Osteocyte (in vitro differentiated cells): ENCODE data around the gene METAP2. TPM values are rescaled to one million over a fixed set of nuclear protein-coding genes. Genes with fewer than 3 reads are reported as not detected.

Experiments used
- DNase-seq: peaks from one replicate; pipeline ENCODE4 v3.0.0; 2021; ENCODE audit warnings: mixed read lengths; ENCODE audit not compliant: unreplicated experiment; ENCODE audit errors: extremely low spot score
- H3K27ac Mint-ChIP-seq: one replicate; pipeline ENCODE4 v1.8.0; 2021; ENCODE audit warnings: mild to moderate bottlenecking, mixed read lengths; ENCODE audit not compliant: unreplicated experiment
- H3K27me3 Mint-ChIP-seq: one replicate; pipeline ENCODE4 v1.8.0; 2021; ENCODE audit warnings: mixed read lengths; ENCODE audit not compliant: unreplicated experiment
- H3K36me3 Mint-ChIP-seq: one replicate; pipeline ENCODE4 v1.8.0; 2021; ENCODE audit warnings: mixed read lengths; ENCODE audit not compliant: unreplicated experiment
- H3K4me1 Mint-ChIP-seq: one replicate; pipeline ENCODE4 v1.8.0; 2021; ENCODE audit warnings: mixed read lengths; ENCODE audit not compliant: unreplicated experiment
- H3K4me3 Mint-ChIP-seq: one replicate; pipeline ENCODE4 v1.8.0; 2021; ENCODE audit warnings: mild to moderate bottlenecking, moderate library complexity, mixed read lengths; ENCODE audit not compliant: unreplicated experiment
- H3K9me3 Mint-ChIP-seq: one replicate; pipeline ENCODE4 v1.8.0; 2021; ENCODE audit warnings: mixed read lengths; ENCODE audit not compliant: unreplicated experiment
- total RNA-seq: library from RNA; stranded (reverse); gene quantifications from 2 replicates; pipeline ENCODE4 v1.2.1, GENCODE V29; 2021
- TF ChIP-seq, protein P1 (sequence below): fragments of 200-600 bp; sonication (generic); IDR thresholded peaks from 2 replicates; pipeline ENCODE4 v1.5.0; 2021; ENCODE audit warnings: antibody characterized with exemption, mild to moderate bottlenecking, moderate library complexity

METAP2 gene
- total RNA-seq, 1 donor from 2014 or later = 76.6 TPM

DNA sequence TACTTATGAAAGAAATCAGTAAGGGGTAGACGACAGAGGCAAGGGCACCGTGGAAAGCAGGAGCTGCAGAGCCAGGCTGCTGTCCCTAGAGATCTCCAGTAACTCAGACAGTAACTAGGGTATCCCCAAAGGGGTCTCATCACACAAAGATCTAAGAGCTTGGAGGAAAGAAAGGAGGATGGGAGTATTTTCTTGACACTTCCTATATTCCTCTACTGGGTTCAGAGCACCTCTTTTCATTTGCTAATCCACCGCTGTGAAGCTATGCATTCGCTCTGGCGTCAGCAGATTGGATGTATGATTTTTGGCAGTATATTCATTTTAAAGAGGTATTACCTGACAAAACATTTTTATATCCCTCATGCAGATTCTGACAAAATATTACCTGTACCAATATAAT is 64.7 kb downstream of the METAP2 start:
- peaks cover 2% of the 10 kb centered on the region for H3K4me1 Mint-ChIP-seq
- peaks cover 25% of the 10 kb centered on the region for H3K27me3 Mint-ChIP-seq
- H3K27ac Mint-ChIP-seq = no peak overlapping the region
- H3K36me3 Mint-ChIP-seq = no peaks in the 10 kb centered on the region
- no peak for DNase-seq
- TF ChIP-seq, protein P1, sequence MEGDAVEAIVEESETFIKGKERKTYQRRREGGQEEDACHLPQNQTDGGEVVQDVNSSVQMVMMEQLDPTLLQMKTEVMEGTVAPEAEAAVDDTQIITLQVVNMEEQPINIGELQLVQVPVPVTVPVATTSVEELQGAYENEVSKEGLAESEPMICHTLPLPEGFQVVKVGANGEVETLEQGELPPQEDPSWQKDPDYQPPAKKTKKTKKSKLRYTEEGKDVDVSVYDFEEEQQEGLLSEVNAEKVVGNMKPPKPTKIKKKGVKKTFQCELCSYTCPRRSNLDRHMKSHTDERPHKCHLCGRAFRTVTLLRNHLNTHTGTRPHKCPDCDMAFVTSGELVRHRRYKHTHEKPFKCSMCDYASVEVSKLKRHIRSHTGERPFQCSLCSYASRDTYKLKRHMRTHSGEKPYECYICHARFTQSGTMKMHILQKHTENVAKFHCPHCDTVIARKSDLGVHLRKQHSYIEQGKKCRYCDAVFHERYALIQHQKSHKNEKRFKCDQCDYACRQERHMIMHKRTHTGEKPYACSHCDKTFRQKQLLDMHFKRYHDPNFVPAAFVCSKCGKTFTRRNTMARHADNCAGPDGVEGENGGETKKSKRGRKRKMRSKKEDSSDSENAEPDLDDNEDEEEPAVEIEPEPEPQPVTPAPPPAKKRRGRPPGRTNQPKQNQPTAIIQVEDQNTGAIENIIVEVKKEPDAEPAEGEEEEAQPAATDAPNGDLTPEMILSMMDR = no peak
- H3K4me3 Mint-ChIP-seq = no peak overlapping the region
- H3K9me3 Mint-ChIP-seq = no peaks in the 10 kb centered on the region

DNA sequence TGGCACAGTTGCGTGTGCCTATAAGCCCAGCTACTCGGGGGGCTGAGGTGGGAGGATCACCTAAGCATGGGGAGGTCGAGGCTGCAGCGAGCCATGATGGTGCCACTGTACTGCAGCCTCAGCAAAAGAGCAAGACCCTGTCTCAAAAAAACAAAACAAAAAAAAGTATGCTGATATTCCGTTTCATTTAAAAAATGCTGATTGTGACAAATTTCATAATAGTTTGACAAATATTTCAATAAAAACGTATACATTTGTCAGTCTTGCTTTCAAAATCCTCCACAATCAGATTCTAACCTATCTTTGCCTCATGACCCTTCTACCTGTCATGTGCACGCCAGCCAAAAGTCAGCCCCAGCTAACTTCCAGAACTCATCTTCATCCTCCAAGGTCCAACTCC is 67.5 kb downstream of the METAP2 start:
- Mint-ChIP-seq H3K27me3 (peaks cover 44% of the 10 kb centered on the region), H3K36me3 (no peaks in the 10 kb centered on the region), H3K9me3 (no peaks in the 10 kb centered on the region), H3K4me1 (no peaks in the 10 kb centered on the region), H3K27ac (no peak overlapping the region), H3K4me3 (no peak overlapping the region)
- no peak for DNase-seq
- TF ChIP-seq, protein P1 = no peak

DNA sequence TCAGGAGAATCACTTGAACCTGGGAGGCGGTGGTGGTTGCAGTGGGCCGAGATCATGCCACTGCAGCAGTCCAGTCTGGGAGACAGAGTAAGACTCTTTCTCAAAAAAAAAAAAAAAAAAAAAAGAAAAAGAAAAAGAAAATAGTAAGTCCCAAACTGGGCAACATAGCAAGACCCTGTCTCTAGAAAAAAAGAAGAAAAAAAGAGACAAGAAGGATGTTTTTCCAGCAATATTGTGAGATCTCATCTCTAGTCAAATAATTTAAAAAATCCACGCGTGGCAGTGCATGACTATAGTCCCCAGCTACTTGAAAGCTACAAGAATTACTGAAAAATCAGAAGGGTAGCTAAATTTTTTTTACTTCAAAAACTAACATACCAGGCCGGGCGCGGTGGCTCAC is 69.4 kb downstream of the METAP2 start:
- DNase-seq = no peak
- H3K27ac Mint-ChIP-seq = no peak overlapping the region
- no peaks in the 10 kb centered on the region for H3K9me3 Mint-ChIP-seq
- TF ChIP-seq, protein P1 = no peak
- H3K4me3 Mint-ChIP-seq = no peak overlapping the region
- peaks cover 7% of the 10 kb centered on the region for H3K4me1 Mint-ChIP-seq
- H3K36me3 Mint-ChIP-seq = no peaks in the 10 kb centered on the region
- H3K27me3 Mint-ChIP-seq = peaks cover 59% of the 10 kb centered on the region

DNA sequence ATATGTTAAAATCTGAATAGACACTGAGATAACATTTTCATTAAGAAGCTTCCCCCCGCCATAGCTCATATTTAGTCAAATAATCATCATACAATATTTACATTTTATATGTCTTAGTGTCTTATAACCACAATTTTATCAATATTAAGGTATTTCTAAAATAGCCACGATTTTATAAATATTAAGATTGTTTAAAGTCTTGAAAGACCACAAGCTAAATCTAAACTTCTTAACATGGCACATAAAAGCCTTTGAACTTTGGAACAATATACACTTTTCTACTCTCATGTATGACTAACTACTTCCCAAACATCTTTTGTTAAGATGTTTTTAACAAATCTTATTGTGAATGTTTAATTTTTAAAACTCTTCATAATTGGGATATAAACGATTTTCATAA is 70.8 kb downstream of the METAP2 start:
- Mint-ChIP-seq H3K27ac (no peak overlapping the region), H3K4me1 (peaks cover 7% of the 10 kb centered on the region), H3K27me3 (peaks cover 55% of the 10 kb centered on the region), H3K36me3 (peaks cover 3% of the 10 kb centered on the region), H3K9me3 (peaks cover 7% of the 10 kb centered on the region), H3K4me3 (no peak overlapping the region)
- DNase-seq = no peak
- TF ChIP-seq, protein P1 = no peak

DNA sequence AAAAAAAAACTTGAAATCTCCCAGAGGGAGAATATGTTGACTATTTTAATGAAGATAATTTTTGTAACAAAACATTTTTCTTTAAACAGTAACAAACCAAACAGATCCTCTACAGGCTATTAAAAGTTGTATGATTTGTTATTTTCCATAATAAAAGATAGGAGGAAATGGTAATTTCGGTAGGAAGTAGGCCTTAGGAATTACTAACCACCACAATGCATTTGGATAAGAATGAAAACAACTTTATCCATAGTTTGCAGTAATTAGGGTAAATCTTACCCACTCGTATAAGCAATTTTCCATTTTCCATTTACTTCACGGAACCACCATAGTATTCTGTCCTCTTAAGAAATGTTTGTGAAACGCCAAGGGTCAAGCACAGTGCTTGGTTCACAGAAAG is 71.4 kb downstream of the METAP2 start:
- Mint-ChIP-seq H3K27ac (no peak overlapping the region), H3K27me3 (peaks cover 53% of the 10 kb centered on the region), H3K36me3 (peaks cover 3% of the 10 kb centered on the region), H3K4me3 (no peak overlapping the region), H3K4me1 (peaks cover 7% of the 10 kb centered on the region), H3K9me3 (peaks cover 7% of the 10 kb centered on the region)
- DNase-seq = no peak
- TF ChIP-seq, protein P1 = no peak
